NCI-H1417 (cell line): ENCODE results near the gene TXNIP.
"Not testable (repeated sequence)": the region's sequence is repeated elsewhere in the genome, so short reads cannot be mapped to it uniquely, and the experiment has no call there.

Source experiments
- DNase-seq, 3 experiments: peaks; one replicate each; lab custom pipeline; 2025; lab: John Stamatoyannopoulos, UW

Gene TXNIP

GRCh38 chr1:145996433-145997015, at the start of gene TXNIP:
TSS of gene TXNIP (minus strand) at chr1:145996579. CDS start at chr1:145996266, 313 bp downstream.
- DNase-seq: peak; percentile 96 to 100 (median 99)

GRCh38 chr1:146039844-146040194, 43.4 kb upstream of the TXNIP start:
- DNase-seq: peak in 1 of 3 experiments; percentile 34

GRCh38 chr1:146036965-146037646, 40.7 kb upstream of the TXNIP start:
- peak; percentile 91 to 99 (median 97) for DNase-seq

DNA sequence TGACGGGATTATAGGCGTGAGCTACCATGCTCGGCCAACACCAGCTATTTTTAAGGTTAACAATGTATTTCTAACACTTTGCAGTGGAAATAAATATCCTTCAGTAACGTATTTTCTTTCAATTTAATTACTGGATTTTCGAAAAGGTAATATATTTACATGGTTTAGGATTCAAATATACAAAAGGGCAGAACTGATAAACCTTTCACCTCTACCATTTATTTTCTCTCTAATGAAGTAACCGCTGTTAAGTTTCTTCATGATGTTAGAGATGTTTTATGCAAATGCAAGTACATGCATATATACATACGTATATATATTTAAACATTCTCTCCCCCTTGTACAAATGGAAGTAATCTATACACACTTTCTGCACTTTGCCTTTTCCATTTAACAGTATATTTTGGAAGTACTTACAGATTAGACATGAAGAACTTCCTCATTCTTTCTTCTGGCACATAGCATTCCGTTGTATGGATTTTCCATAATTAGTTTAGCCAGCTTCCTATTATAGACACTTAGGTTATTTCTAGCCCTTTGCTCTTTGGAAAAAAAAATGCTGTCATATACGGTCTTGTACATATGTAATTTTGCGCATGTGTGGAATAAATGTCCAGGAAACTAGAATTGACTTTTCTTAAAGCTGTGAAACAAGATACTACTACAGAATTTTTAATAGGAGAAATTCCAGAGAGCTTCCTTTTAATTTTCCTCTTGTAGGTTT, 40.0 kb upstream of the TXNIP start:
- peak in 1 of 3 experiments; percentile 70 for DNase-seq

DNA sequence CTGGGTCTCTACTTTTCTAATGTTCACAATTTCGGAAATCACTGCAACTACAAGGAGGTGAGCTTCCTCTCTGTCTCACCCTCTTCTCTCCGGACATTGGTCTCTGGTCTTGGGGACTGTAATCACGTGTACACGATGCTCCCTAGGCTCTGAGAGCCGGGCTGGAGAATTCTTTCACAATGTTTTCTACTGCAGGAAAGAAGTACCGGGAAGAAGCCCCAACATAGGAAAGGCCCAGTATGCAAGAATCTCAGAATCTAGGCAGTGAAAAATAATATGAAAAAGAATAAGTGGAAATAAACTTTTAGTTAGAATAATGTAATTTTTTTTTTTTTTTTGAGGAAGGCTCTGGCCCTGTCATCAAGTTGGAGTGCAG, 38.7 kb upstream of the TXNIP start:
- peak in 1 of 3 experiments; percentile 44 for DNase-seq

GRCh38 chr1:146032631-146033219, 36.3 kb upstream of the TXNIP start:
- DNase-seq: peak; percentile 31 to 77 (median 73)

- no peak for DNase-seq
Measured at GRCh38 chr1:146031476-146031875, 35.1 kb upstream of the TXNIP start.

GRCh38 chr1:146029117-146029516, 32.7 kb upstream of the TXNIP start:
- DNase-seq: peak in 2 of 3 experiments; percentile 8 to 53

DNA sequence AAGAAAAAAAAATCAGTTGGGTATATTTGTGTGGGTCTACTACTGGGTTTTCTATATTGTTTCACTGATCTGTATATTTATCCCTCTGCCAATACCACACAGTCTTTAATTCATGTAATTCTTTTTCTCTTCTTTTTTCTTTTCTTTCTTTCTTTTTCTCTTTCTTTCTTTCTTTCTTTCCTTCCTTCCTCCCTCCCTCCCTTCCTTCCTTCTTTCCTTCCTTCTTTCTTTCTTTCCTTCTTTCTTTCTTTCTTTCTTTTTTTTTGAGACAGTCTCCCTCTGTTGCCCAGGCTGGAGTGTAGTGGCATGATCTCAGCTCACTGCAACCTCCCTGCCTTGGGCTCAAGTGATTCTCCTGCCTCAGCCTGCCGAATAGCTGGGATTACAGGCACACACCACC, 30.3 kb upstream of the TXNIP start:
- DNase-seq: not testable (repeated sequence)

- not testable (repeated sequence) for DNase-seq
Measured at GRCh38 chr1:146025787-146026495, 29.6 kb upstream of the TXNIP start.

- no peak for DNase-seq
Measured at GRCh38 chr1:146022403-146023127, 26.2 kb upstream of the TXNIP start.

- no peak for DNase-seq
Measured at GRCh38 chr1:146021622-146022402, 25.4 kb upstream of the TXNIP start, which contains the start of gene HJV. TSS of gene HJV (minus strand) at chr1:146021735. CDS start at chr1:146020231, 1,504 bp downstream.

GRCh38 chr1:146021050-146021445, 24.7 kb upstream of the TXNIP start:
- no peak for DNase-seq

DNA sequence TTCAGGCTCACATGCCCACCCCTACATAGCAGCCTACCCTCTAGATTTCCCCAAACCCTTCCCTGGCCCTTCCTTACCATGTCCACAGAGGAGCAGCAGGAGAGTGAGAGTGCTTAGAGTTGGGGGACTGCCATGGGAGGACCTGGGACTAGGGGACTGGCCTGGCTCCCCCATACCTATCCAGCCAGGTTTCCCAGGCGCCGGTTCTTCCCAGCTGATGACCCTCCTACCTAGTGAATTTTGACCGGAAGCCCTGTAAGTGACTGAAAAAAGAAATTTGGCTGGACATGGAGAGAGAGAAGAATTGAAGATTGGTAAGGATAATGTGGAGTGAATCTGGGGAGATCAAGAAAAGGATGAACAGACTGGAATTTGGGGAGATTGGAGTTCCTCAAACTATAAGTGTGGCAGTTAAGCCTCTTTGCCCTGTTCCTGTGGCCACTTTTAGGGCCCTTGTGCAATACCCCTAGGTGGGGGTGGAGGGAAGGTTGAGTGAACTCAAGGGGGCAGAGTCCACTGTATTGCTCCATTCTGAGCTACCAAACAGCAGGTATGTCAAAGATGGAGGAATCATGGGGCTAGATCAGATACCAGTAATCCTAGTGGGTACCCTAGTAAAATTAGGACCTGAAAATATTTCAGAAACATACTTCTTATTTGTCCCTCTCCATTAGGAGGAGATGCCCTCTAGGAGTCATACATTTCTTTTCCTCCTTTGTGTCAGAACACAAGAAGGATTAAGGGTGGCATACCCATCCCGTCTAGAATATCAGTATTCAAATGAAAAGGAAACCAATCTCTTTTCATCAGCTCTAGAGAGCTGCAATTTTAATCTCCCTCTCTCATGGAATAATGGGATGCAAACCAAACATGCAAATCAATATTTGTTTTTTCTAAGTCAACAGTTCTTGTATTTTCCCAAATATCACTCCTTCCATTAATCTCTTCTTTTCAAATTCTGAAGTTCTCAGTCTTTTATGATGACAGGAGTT, 24.0 kb upstream of the TXNIP start:
- no peak for DNase-seq

- DNase-seq: no peak
Measured at GRCh38 chr1:146019231-146020057, 23.1 kb upstream of the TXNIP start.

- no peak for DNase-seq
Measured at GRCh38 chr1:146016891-146017290, 20.5 kb upstream of the TXNIP start.

- no peak for DNase-seq
Measured at GRCh38 chr1:146013559-146013922, 17.2 kb upstream of the TXNIP start.
